Adrenal gland (tissue), 5 donors: ENCODE measurements around the gene IFNA5.

ENCODE experiments used
- CTCF ChIP-seq, 6 experiments: fragments of 450-650 bp in 4 of 6; fragments of 200-600 bp in 2 of 6; sonication (generic) in 1 of 6; IDR thresholded peaks; 1 replicate in 5 of 6; 2 replicates in 1 of 6; pipeline versions ENCODE4 v1.5.1 to v1.8.0; 2016 to 2021; ENCODE audit warnings: antibody characterized with exemption in 6 of 6, mild to moderate bottlenecking in 2 of 6, moderate library complexity in 1 of 6
- POLR2A ChIP-seq, 2 donors: fragments of 450-650 bp; IDR thresholded peaks; one replicate each; pipeline ENCODE4 v1.6.1; 2017; ENCODE audit warnings: antibody characterized with exemption in 2 of 2, mild to moderate bottlenecking in 2 of 2, moderate library complexity in 1 of 2
- donor health status: DM: no; HTN: no; CAD: no.

- TF ChIP-seq CTCF (IDR thresholded peaks at IDR 0.05) (no peak), POLR2A (IDR thresholded peaks at IDR 0.05) (no peak)
Measured at GRCh38 chr9:21305213-21305612, at the start of gene IFNA5.
